Stimulated activated CD8-positive, alpha-beta memory T cell treated with anti-CD3 and anti-CD28 coated beads, Interleukin-4, amount 100 ng/mL, for 1 hour (primary cell): ENCODE results near the gene SPECC1.
"Not testable (repeated sequence)": the region's sequence is repeated elsewhere in the genome, so short reads cannot be mapped to it uniquely, and the experiment has no call there.

ENCODE experiments used
- DNase-seq, 2 donors: peaks; one replicate each; pipeline ENCODE4 v3.0.0-alpha.2; 2020; ENCODE audit warnings: low read depth in 2 of 2, low spot score in 1 of 2

The SPECC1 gene

GRCh38 chr17:20206068-20206467 is 196.9 kb downstream of the SPECC1 start:
- no peak for DNase-seq

DNA sequence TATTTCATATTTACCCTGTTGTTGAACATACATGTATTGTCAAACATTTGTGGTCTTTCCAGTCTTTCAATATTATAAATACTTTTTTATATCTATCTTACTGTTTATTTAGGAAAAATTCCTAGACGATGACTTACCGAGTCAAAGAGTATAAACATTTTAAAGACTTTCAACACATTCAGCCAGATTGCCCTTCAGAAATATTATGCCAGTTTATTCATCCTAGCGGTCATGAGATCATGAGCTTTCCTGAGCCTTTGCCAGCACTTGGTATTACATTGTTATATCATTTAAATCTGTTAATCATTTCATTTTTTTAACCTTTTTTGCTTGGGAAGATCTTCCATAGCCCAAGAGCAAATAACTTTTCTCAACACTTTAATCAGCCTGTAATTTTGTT is 197.4 kb downstream of the SPECC1 start:
- DNase-seq = no peak

DNA sequence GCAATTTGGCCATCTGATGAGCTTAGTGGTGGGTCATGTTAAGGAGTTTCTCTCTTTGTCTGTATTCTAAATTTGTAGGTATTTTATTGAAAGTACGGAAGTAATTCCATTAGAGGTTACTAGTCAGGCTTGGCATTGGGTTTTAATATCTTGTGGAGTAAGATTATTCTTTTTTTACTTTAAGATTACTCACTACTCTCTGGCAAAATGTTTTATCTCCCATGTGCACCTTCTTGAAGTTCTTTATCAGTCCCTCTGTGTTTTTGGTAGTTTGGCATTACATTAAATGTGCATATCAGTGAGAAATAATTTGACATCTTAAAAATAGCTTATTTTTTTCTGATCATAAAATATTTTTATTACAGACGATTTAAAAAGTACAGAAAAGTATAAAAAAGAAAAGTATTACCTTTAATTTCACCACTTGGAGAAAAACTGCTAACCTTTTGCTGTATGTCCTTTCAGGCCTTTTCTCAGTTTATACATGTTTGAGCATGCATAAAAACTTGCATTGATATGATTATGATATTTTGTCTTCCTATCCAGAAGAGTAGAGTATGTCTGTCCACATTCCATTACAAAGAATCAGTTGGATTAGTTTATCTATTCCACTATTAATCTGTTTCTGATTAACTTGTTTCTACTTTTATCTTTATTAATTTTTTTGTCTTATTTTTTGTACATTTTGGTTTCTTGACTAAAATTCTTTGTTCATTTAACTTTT is 198.3 kb downstream of the SPECC1 start:
- no peak for DNase-seq

GRCh38 chr17:20208717-20209116 is 199.6 kb downstream of the SPECC1 start:
- no peak for DNase-seq

- no peak for DNase-seq
Measured at GRCh38 chr17:20210180-20210579, 201.0 kb downstream of the SPECC1 start.

DNA sequence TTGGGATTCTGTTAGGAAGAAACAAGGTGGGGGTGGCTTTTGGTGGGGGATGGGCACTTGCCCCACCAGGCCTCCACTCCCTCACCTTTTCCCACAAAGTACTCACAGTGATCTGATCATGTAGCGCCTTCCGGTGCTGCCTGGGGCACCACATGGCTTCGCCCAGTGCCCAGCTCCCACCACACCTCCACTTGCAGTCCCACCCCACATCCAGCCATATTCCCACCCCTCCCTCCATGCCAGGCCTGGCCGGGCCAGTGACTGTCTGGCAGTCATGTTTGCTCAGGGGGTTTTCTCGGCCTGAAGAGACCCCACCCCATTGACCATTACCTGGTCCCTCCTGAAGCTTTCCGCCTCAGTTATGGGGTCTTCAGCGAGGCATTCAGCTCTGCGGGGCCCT is 201.5 kb downstream of the SPECC1 start:
- DNase-seq = no peak

DNA sequence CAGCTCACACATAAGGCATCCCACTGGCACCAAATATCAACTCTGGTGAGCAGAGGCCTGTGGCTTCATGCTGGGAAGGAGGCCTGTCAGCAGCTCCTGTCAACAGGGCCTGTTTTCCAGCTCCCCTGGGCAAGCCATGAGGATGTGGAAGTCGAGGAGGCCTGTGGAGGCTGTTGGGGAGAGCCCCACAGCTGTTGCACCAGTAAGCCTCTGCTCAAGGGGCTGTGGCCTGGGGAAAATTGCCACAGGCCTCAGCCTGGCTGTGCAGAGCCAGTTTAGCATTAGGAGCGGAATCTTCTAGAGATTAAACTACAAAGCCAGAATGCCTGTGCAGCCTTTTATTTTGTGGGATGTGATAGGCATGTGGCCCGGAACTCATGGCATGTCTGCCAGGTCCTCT is 202.1 kb downstream of the SPECC1 start:
- no peak for DNase-seq

DNA sequence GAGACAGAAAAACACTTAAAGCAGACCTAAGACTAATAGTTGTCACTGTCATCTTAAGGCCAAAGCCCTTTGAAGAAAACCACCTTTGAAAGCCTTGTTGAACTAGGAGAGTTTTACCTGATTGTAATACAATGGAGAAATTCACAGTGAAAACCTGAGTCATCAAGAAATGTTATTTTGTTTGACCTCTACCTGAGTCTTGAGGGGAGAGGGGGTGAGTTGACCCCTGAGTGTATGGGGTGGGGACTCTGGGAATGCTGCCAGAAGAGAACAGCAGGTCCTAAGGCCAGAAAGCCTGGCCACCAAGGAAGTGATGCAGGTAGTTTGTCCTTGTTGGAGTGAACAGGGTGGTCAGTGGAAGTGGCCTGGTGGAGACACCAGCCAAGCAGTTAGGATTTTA is 204.3 kb downstream of the SPECC1 start:
- no peak for DNase-seq

GRCh38 chr17:20214794-20215193 is 205.6 kb downstream of the SPECC1 start:
- no peak for DNase-seq

DNA sequence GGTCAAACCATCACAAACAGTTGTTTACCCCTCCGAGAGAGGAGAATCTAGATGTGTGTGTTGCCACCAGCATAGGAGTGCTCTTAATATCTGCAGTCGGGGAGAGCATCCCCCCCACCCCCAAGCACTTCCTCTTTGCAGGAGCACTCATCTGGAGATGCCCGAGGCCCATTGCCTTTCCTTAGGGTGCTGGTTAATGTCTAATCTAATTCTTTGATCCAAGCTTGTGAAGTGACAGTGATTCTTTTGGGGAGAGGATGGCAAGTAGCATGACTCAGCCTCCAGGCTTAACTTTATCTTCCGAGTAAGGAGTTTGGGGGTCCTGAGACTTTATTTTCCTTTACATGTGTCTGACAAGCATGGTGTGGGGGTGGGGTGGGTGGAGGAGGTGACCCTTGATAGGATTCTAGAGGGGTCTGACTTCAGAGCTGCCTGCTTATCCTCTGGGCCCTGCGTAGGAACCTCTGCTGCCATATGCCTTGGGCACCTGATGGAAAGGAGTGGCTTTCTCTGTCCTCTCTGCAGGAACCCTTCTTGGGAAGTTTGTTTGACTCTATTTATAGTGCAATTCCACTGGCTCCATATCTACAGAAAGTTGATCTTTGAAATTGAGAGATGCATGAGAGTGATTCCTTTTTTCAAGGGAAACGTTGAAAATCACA is 207.1 kb downstream of the SPECC1 start:
- DNase-seq = no peak

DNA sequence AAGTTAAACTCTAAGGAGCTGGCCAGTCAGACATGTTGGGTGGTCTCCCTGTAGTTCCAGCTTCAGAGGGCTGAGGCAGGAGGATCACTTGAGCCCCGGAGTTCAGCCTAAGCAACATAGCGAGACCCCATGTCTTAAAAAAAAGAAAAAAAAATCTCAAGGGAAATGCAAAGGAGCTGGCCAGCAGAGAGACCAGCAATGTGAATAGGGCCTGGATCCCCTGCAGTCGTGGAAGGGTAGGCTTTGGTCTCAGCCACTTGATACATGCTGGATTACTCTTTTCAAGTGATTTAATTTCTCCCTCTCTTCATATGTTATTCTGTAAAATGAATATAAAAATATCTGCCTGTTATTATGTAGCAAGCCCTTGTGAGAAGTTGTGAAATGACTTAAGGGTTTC is 207.7 kb downstream of the SPECC1 start:
- DNase-seq = no peak

- DNase-seq = no peak
Measured at GRCh38 chr17:20217677-20218076, 208.5 kb downstream of the SPECC1 start.

- no peak for DNase-seq
Measured at GRCh38 chr17:20218272-20218671, 209.1 kb downstream of the SPECC1 start.

- DNase-seq = no peak
Measured at GRCh38 chr17:20223808-20224328, 214.7 kb downstream of the SPECC1 start.

- no peak for DNase-seq
Measured at GRCh38 chr17:20224379-20224778, 215.2 kb downstream of the SPECC1 start.

GRCh38 chr17:20225162-20226115 is 216.3 kb downstream of the SPECC1 start:
- no peak for DNase-seq

- DNase-seq = peak; percentile 29 to 64
Measured at GRCh38 chr17:20226814-20227482, 217.8 kb downstream of the SPECC1 start.

GRCh38 chr17:20227720-20228370 is 218.7 kb downstream of the SPECC1 start:
- DNase-seq = not testable (repeated sequence)

DNA sequence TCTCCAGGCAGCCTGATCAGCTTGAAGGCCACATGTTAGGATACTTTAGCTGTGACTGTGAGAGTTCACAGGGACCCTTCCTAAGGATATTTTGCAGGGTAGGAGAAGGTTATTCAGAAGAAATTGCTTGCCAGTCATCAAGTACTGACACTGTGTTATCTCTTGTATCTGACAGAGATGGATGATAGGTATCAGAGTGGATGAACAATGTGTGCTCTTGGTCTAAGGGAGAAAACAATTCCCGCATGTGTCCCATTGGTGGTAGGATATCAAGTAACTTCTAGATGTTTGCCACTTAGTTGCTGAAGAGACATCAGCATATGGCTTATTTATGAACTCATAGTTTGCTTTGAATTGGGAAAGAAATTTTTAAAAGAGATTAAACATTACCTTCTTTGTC is 219.3 kb downstream of the SPECC1 start:
- DNase-seq = no peak

GRCh38 chr17:20228860-20229259 is 219.7 kb downstream of the SPECC1 start:
- DNase-seq = no peak
